Testis (tissue), 3 donors: ENCODE data around the gene DNAL1. TPM values are rescaled to one million over a fixed set of nuclear protein-coding genes. Genes with fewer than 3 reads are reported as not detected.

Source experiments
- DNase-seq: peaks from one replicate; pipeline ENCODE4 v3.0.0-alpha.2; 2019
- H3K27ac ChIP-seq, 2 donors: fragments of 200-600 bp; sonication (generic); one replicate each; pipeline ENCODE4 v1.5.1; 2019
- H3K27me3 ChIP-seq: fragments of 200-600 bp; sonication (generic); one replicate; pipeline ENCODE4 v1.5.1; 2019
- H3K36me3 ChIP-seq: fragments of 200-600 bp; sonication (generic); one replicate; pipeline ENCODE4 v1.5.1; 2017; ENCODE audit warnings: low read depth; ENCODE audit errors: missing control alignments
- H3K4me1 ChIP-seq: fragments of 200-600 bp; sonication (generic); one replicate; pipeline ENCODE4 v1.5.1; 2019
- H3K4me3 ChIP-seq, 2 donors: fragments of 200-600 bp; sonication (generic); one replicate each; pipeline ENCODE4 v1.5.1; 2017 to 2019
- H3K9me3 ChIP-seq: fragments of 200-600 bp; sonication (generic); one replicate; pipeline ENCODE4 v1.5.1; 2017
- CTCF ChIP-seq, 3 experiments: fragments of 450-650 bp in 2 of 3; fragments of 200-600 bp in 1 of 3; sonication (generic) in 1 of 3; IDR thresholded peaks; one replicate each; pipeline ENCODE4 v1.5.1; 2016 to 2019; ENCODE audit warnings: antibody characterized with exemption in 3 of 3, mild to moderate bottlenecking in 2 of 3, moderate library complexity in 1 of 3
- POLR2A ChIP-seq: fragments of 450-650 bp; IDR thresholded peaks from one replicate; pipeline ENCODE4 v1.6.1; 2017; ENCODE audit warnings: antibody characterized with exemption, mild to moderate bottlenecking, moderate library complexity
- WGBS, 2 donors: methylation state at CpG; one replicate each; pipeline ENCODE4 v1.1.5; 2018; 5-methylcytosine and 5-hydroxymethylcytosine counted together
- intact Hi-C: fragments of 100-400 bp; cut with DNase I; formaldehyde crosslinking; loops from one replicate; pipeline ENCODE4 v1.15.1; 2023; ENCODE audit warnings: low total_unique reads
- polyA plus RNA-seq: library from polyadenylated mRNA; stranded (reverse); fragments of 350-450 nt; fragmentation: Illumina TruSeq; extraction: RNeasy Lipid Tissue Mini Kit (QIAGEN cat#74804); gene quantifications from one replicate; pipeline ENCODE4 v1.2.3, GENCODE V29; 2014; ENCODE audit warnings: low read depth, low replicate concordance; ENCODE audit not compliant: insufficient read depth
- total RNA-seq, 2 donors: library from RNA; depleted of rRNA; stranded (reverse); fragments of >200 nt; gene quantifications; one replicate each; pipeline ENCODE4 v1.2.3, GENCODE V29; 2016

DNAL1 gene
- total and polyA plus RNA-seq, 3 donors from 2014 or later: 14.6 to 136 (median 19.0) TPM

GRCh38 chr14:73660511-73660910 is 15.7 kb downstream of the DNAL1 start:
- Histone ChIP-seq H3K4me1 (peaks cover 2% of the 10 kb centered on the region), H3K27ac (no peak overlapping the region), H3K4me3 (no peak overlapping the region), H3K27me3 (no peaks in the 10 kb centered on the region), H3K9me3 (no peaks in the 10 kb centered on the region), H3K36me3 (no peaks in the 10 kb centered on the region)
- TF ChIP-seq POLR2A (no peak), CTCF (IDR thresholded peaks at IDR 0.05) (no peak)
- DNase-seq: no peak
- intact Hi-C loops: no loop called here
- WGBS, 2 donors: 66 to 71% methylated on average over 2 of the region's 2 CpGs

GRCh38 chr14:73661872-73662271 is 17.1 kb downstream of the DNAL1 start:
- H3K4me3 ChIP-seq: no peak overlapping the region
- intact Hi-C loops: no loop called here
- H3K27me3 ChIP-seq: no peaks in the 10 kb centered on the region
- TF ChIP-seq CTCF (IDR thresholded peaks at IDR 0.05) (no peak), POLR2A (no peak)
- H3K36me3 ChIP-seq: no peaks in the 10 kb centered on the region
- no peaks in the 10 kb centered on the region for H3K9me3 ChIP-seq
- DNase-seq: no peak
- H3K27ac ChIP-seq: no peak overlapping the region
- peaks cover 2% of the 10 kb centered on the region for H3K4me1 ChIP-seq
- WGBS, 2 donors: 70 to 76% methylated on average over 2 of the region's 2 CpGs

- Histone ChIP-seq H3K9me3 (no peaks in the 10 kb centered on the region), H3K4me3 (no peak overlapping the region), H3K36me3 (no peaks in the 10 kb centered on the region), H3K27me3 (no peaks in the 10 kb centered on the region), H3K27ac (no peak overlapping the region), H3K4me1 (peaks cover 2% of the 10 kb centered on the region)
- intact Hi-C loops: no loop called here
- TF ChIP-seq CTCF (IDR thresholded peaks at IDR 0.05): no peak
- no peak for TF ChIP-seq POLR2A
- 71 to 90% methylated on average over 1 of the region's 1 CpG for WGBS, 2 donors
- DNase-seq: no peak
These were observed 17.7 kb downstream of the DNAL1 start for GRCh38 chr14:73662487-73662943.

GRCh38 chr14:73663548-73664212 is 18.9 kb downstream of the DNAL1 start:
- Histone ChIP-seq H3K27ac (peak overlapping the region in 1 of 2 donors; percentile 5), H3K27me3 (no peaks in the 10 kb centered on the region), H3K4me3 (no peak overlapping the region), H3K4me1 (peaks cover 2% of the 10 kb centered on the region), H3K9me3 (no peaks in the 10 kb centered on the region), H3K36me3 (no peaks in the 10 kb centered on the region)
- TF ChIP-seq POLR2A (no peak), CTCF (IDR thresholded peaks at IDR 0.05) (no peak)
- DNase-seq: no peak
- intact Hi-C loops: no loop called here

GRCh38 chr14:73665130-73665529 is 20.3 kb downstream of the DNAL1 start:
- no peak for DNase-seq
- no peaks in the 10 kb centered on the region for H3K27me3 ChIP-seq
- WGBS, 2 donors: 95 to 98% methylated on average over 2 of the region's 2 CpGs
- H3K36me3 ChIP-seq: no peaks in the 10 kb centered on the region
- peaks cover 2% of the 10 kb centered on the region for H3K4me1 ChIP-seq
- intact Hi-C loops: no loop called here
- H3K27ac ChIP-seq: no peak overlapping the region
- no peaks in the 10 kb centered on the region for H3K9me3 ChIP-seq
- no peak overlapping the region for H3K4me3 ChIP-seq
- TF ChIP-seq POLR2A (no peak), CTCF (IDR thresholded peaks at IDR 0.05) (no peak)
